Jurkat, Clone E6-1 (cell line): ENCODE data around the gene SHISA7. TPM values are rescaled to one million over a fixed set of nuclear protein-coding genes. Genes with fewer than 3 reads are reported as not detected.
A peak's percentile ranks its signal among the peaks of the same experiment; 100 is the strongest.

Source experiments
- DNase-seq: peaks from one replicate; pipeline ENCODE4 v3.0.0-alpha.2; 2011; ENCODE audit warnings: low read depth, low spot score
- H3K4me3 ChIP-seq: 2 replicates; pipeline ENCODE4 v1.5.1; 2011; ENCODE audit warnings: mild to moderate bottlenecking, low read length, control low read depth, moderate library complexity
- polyA plus RNA-seq: library from polyadenylated mRNA; unstranded; fragments of >200 nt; gene quantifications from one replicate; pipeline ENCODE4 v1.2.1, GENCODE V29; 2012; ENCODE audit warnings: missing spikeins; ENCODE audit not compliant: insufficient read length, insufficient read depth

SHISA7 gene
- polyA plus RNA-seq, result 1.00 TPM

DNA sequence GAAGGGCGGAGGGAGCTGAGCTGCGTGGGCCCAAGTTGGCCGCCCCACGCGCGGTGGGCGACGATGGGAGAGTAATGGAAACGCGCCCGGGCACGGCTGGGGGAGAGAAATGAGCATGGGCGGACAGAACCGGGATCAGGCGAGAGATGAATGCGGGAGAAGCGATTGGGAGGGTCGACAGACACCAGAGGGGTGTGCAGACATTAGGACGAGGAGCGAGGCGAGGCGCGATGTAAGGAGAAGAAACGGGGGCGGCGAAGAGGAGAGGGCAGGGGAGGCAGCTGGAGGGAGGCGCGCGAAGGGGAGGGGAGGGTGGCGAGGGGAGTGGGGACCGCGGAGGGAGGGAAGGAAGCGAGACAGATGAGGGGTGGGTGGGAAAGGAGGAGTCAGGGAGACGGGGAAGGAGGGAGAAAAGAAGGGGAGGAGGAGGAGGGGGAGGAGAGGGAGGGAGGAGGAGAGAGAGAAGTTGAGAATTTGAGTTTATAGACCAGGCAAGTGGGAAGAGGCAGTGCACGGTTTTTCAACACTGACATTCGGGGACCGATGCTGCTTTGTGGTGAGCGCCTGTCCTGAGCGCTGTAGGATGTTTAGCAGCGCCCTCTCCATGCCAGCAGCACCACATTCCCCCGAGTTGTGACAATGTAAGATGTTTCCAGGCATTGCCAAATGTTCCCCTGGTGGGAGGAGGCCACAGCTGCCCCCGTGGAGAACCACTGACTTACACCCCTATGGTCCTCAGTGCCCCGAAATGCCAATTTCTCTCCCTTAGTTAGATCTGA, at the start of gene SHISA7:
SHISA7 (minus strand) TSS at position 256 of the 779 bp plus-strand sequence. CDS start 437 bp downstream, outside the sequence.
- H3K4me3 ChIP-seq, result no peak within 1 kb of the TSS
- DNase-seq, result no peak

DNA sequence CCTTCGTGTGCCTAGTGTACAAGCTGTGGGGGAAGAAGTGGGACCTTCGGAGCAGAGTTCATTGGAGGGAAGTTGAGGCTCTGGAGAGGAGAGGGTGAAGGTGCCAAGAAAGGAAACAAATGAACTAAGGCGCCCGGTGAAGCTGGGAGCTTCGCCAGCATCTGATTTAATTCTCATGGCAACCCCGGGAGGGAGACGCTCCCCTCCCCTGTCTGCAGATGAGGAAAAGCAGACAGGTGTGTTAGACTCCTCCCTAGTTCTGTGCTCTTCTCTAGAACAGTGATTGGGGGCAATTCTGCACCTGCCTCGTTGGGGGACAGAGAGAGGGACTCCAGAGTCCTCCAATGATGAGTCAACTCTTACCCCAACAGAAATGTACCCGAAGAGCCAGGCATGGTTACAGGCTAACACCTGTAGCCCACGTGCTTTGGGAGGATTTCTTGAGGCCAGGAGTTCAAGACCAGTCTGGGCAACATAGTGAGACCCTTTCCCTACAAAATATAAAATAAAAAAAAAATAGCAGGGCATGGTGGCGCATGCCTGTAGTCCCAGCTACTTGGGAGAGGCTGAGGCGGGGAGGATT, 49.4 kb upstream of the SHISA7 start:
- no peak overlapping the region for H3K4me3 ChIP-seq
- DNase-seq, result no peak

DNA sequence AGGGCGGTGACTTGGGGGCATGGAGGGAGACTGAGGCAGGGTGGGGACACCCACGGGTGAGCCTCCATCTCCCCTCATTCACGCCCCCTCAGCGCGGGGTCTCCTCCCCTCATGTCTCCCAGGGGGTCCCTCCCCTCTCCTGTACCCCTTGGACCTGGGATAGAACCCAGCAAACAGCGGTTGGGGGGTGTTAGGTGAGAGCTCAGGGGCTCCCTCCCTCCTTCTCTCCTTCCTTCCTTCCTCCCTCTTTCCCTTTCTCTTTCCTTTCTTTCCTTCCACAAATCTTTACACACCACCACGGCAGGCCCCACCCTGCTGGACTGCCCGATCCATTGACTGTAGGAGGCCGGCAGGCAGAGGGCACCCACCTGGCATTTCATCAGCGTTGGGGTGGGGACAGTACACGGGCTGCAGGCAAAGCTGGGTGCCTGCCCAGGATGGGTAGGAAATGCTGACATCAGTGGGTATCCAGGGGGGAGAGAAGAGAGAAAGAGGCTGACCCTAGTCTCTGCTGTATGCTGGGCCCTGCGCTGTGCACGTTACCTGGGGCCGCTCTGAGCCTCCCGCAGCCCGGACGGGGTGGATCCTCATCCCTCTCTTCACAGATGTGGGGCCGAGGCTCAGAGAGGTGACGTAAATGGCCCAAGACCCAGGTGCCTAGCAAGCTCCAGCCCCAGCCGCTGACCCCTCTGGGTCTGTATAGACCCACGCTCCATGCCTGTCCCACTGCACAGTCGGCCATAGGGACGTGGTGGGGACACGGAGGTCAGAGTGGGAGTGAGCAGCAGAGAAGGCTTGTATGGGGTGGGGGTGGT, 48.7 kb upstream of the SHISA7 start:
- H3K4me3 ChIP-seq, result no peak overlapping the region
- DNase-seq, result no peak

DNA sequence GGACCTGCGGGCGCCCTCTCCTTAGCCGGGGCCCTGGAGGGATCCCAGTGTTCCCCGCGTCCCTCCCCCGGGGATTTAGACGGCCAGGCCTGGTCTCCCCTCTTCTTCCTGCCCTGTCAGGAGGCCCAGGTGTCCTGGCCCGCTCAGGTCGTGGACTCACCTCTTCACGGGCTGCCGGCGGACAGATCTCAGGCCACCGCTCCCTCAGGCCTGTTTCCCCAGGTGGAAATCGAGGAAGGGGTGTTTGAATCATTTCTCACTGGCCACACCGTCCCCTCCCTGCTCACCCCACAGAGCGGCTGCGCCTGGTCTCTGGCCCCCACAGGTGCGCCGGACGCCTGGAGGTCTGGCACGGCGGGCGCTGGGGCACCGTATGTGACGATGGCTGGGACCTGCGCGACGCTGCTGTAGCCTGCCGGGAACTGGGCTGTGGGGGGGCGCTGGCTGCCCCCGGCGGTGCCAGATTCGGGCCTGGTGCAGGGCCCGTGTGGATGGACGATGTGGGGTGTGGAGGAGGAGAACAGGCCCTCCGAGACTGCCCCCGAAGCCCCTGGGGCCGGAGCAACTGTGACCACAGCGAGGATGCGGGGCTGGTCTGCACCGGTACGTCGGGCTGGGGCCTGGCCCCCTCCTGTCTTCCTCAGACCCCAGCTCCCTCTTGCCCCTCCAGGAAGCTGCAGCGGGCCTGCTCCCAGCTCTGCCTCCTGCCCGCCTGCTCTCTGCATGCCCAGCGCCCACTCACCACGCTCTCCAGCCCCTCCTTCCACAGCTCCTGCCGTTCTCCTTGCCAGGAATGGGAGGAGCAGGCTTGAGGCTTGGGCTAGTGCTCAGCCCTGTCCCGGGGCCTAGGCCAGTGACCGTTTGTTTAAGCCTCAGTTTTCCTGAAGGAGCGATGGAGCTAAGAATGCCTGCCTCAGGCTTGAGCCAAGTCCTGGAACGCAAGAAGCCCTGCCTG, 47.7 kb upstream of the SHISA7 start:
- no peak overlapping the region for H3K4me3 ChIP-seq
- DNase-seq, result no peak

DNA sequence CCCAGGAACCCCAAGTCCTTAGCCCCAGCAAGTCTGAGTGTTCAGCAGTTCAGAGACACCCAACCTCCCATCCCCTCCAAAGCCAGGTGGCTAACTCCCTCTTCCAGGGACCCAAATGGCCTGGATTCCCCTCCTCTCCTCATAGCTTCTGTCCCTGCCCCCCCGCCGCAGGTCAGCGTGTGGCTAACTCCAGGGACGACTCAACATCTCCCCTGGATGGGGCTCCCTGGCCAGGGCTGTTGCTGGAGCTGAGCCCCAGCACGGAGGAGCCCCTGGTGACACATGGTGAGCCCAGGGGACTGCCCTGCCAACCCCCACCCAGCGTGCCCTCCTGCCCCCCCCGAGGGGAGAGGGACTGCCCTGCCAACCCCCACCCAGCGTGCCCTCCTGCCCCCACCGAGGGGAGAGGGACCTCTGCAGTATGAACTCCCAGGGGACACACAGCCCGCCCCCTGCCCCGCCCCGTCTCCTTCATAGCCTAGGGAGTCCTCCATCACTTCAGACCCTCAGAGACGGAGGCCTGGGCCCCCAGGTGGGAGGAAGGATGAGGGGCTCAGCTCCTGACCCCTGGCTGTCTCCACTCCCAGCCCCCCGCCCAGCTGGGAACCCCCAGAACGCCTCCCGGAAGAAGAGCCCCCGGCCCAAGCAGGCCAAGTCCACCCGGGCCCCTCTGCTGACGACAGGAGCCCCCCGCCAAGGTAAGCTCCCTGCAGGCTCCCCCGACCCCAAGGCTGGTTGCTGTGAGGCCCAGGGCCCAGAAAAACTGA, 46.8 kb upstream of the SHISA7 start:
- no peak for DNase-seq
- no peak overlapping the region for H3K4me3 ChIP-seq

DNA sequence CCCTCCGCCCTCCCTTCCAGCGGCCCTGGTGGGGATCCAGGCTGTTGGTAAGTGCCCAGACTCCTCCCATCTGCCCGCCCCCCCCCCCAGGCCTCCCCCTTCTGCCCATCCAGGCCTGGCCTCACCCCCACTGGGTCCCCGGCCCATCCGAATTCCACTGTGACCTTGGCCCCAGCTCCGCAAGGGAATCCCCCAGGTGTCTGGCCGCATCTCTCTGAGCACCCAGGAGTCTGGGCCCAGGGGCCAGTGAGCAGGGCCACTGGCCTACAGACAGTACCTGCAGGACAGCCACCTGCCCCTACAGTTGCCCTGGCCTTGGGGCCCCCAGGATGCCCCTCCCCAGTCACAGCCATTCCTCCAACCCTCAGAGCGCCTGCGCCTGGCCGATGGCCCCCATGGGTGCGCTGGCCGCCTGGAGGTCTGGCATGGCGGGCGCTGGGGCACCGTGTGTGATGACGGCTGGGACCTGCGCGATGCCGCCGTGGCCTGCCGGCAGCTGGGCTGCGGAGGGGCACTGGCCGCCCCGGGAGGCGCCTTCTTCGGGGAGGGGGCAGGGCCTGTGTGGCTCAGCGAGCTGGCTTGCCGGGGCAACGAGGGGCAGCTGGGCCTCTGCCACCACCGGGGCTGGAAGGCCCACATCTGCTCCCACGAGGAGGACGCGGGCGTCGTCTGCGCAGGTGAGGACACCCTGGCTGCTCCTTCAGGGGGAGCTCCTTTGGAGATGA, 46.0 kb upstream of the SHISA7 start:
- DNase-seq, result no peak
- no peak overlapping the region for H3K4me3 ChIP-seq

DNA sequence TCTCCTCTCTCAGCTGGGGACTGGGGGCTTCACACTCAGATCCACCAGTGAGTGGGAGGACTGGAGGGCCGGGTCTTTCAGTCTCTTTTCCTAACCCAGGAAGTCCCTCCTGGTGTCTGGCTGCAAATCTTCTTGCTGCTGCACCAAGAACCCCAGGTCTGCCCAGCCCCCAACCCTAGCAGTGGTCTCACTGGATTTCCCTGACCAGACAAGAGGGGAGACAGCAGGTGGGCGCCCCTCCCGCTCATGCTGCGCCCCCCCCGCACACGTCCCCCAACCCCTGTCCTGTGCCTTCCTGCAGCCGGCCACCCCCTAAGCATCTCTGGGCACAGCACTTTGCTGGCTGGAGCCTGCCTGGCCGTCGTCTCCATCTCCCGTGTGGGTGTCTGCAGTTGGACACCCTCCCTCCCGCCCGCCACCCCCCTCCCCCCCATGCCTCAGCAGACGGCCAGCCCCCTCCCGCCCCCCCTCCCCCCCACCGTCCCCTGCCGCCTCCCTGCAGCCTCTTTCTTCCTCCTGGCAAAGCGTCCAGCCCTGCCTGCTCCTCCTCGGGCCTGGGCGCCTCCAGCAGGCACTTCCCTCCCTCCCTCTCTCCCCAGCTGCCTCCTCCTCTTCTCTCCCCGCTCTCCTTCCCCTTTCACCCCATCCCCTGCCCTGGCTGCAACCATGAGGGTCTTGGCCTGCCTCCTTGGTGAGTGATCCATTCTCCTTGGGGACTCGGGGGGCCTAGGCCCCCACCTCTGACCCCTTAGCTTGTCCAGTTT, 45.0 kb upstream of the SHISA7 start, which contains the start of gene SSC5D:
SSC5D (plus strand) TSS at position 513 of the 764 bp plus-strand sequence; CDS start at position 667, 154 bp downstream.
- no peak within 1 kb of the TSS for H3K4me3 ChIP-seq
- no peak for DNase-seq

DNA sequence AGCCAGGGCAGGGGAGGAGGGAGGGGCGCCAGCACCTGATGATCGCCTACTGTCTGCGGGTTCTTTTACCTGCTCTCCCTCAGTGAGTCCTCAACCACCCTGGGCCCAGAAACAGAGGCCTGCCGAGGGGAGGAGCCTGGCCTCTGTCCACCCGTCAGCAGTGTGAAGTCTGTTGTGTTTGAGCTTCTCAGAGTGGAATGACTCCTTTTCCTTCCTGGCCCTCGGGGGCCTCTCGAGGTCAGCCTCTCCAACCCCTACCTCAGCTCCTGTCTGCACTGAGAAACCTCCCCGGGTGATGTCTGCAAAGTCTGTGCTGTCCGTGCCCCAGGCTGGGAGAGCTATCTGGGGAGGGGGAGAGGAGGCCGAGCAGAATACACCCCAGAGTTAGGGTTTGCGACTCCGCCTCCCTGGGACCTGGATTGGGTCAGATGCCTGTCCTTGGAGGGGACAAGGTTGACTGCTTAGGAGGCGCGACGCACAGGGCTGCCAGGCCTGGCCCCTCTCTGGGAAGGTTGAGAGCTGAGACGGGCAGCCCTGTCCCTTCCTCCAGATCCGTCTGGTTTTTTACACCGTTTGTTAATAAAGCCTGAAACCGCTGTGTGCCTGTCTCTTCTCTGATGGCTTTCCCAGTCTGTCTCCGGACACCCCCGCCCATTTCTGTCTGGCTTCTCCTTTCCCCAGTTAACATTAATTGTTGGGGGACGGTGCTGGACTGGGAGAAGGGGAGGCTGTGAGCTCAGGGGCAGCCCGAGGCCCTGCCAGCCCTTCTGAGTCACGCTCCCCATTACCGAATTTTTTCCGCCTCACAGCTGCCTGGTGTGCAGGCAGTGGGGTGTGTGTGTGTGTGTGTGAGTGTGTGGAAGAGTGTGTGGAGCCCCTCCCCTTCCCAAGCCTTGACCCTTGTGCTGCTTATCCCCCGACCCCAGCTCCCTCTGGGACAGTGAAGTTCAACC, 44.1 kb upstream of the SHISA7 start:
- H3K4me3 ChIP-seq, result no peak overlapping the region
- DNase-seq, result no peak

DNA sequence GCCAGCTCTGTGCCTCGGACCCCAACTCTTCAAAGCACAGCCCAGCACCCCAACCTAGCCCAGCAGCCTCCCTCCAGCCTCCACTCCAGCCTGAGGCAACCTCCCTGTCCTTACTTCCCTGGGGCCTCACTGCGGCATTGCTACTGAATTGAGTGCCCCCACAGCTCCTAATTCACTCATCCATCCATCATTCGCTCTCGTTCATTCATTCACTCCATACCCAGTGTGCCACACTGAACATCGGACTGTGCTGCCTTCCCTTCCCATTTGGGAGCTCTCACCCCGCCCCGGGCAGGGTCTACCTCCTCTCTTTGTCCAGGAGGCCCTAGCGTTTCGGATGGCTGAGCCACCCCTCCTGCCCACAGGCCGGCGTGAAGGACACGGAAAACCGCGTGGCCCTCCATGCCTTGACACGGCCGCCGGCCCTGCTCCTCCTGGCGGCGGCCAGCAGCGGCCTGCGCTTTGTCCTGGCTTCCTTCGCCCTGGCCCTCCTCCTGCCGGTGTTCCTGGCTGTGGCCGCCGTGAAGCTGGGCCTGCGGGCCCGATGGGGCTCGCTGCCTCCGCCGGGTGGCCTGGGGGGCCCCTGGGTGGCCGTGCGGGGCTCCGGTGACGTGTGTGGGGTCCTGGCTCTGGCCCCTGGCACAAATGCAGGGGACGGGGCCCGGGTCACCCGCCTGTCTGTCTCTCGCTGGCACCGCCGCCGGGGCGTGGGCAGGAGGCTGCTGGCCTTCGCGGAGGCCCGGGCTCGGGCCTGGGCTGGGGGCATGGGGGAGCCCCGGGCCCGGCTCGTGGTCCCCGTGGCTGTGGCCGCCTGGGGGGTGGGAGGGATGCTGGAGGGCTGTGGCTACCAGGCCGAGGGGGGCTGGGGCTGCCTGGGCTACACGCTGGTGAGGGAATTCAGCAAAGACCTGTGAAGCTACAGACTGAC, 43.2 kb upstream of the SHISA7 start:
- H3K4me3 ChIP-seq, result peak overlapping the region; percentile 77
- no peak for DNase-seq

DNA sequence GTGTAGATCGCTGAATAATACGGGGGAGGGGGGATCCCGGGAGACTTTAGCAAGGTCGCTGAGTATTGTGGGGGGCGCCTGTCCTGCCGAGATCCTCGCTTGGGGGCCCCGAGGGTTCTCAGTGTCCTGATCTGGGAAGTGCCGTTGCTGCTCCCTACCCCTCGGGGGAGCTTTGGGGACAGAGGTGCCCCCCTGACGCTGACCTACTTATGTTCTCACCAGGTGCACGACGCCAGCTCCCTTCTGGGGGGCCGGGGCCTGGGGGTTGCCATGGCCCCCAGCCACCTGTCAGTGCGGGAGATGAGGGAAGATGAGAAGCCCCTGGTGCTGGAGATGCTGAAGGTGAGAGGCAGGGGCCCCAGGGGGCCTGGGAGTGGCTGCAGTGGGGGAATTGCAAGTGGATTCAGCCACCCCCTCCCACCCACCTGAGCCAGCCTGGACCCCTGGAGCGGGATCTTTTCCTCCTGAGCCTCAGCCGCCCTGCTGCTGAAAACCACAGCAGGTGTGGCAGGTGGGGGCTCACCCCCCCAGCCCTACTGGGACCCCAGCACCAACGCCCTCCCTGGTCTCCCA, 42.4 kb upstream of the SHISA7 start:
- H3K4me3 ChIP-seq, result peak overlapping the region; percentile 77
- DNase-seq, result no peak

DNA sequence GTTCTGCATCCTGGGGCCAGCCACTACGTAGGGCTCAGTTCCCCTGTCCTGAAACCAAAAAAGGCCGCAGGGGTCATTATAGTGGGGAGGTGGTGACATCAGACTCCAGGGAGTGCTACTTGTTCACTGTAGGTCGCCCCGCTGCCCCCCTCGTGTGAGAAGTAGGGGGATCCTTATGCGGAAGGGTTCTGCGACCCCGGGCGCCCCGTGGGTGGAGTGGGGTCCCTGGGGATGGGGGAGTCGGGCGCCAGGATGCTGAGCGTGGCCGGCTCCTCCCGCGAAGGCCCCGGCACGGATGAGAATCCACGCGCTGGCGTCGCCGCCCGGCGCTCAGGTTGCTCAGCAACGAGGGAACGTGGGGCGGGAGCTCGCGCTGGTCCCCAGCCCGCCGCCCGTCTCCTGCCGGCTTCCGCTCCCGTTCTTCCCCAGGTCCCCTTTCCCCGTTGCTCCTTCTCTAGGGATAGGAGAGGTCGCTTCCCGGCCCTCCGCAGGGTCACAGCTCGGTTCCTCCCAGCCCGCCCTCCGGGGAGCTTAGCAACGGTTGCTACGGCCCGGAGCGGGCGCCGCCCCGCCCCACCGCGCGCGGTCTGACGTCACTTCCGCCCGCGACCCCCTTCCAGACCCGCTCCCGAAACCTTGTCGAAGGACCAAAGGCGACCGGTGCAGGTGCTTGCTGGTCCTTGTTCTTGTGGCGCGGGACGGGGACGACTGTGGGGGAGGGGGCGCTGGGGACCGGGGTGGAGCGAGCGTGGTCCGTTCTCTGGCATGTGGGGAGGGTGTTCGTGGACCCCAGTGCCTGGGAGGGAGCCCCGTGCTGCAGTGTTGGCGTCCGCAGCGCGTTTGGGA, 41.7 kb upstream of the SHISA7 start, which contains the start of gene NAT14:
NAT14 (plus strand) TSS at position 596 of the 846 bp plus-strand sequence. CDS start 521 bp downstream, outside the sequence.
- H3K4me3 ChIP-seq, result peak within 1 kb of the TSS; percentile 77
- peak; percentile 64 for DNase-seq

DNA sequence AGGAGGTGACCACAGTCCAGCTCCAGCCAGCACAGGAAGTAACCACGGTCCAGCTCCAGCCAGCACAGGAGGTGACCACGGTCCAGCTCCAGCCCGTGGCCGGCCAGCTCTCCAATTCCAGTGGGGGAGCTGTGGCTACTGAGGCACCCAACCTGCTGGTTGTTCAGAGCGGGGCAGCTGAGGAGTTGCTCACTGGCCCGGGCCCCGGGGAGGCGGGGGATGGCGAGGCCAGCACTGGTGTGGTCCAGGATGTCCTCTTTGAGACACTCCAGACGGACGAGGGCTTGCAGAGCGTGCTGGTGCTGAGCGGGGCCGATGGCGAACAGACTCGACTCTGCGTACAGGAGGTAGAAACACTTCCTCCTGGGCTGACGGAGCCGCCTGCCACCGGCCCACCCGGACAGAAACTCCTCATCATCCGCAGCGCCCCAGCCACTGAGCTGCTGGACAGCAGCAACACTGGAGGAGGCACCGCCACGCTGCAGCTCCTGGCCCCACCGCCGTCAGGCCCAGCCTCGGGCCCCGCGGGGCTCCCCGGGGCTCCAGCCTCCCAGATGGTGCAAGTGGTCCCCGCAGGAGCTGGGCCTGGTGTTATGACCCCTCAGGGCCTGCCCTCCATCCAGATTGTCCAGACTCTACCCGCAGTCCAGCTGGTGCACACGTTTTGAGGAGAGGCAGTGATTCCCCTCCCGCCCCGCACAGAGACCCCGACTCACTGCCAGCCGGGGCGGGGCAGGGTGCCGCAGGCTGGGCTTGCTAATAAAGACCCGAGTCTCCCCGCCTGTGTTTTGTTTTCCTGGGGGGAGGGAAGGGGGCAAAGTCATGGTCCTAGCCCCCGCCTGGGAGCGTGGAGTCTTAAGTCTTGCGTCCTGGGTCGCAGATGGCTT, 40.8 kb upstream of the SHISA7 start:
- no peak for DNase-seq
- peak overlapping the region; percentile 77 for H3K4me3 ChIP-seq
